Immature natural killer cell (primary cell): ENCODE results near the gene FPR2. TPM values are rescaled to one million over a fixed set of nuclear protein-coding genes. Genes with fewer than 3 reads are reported as not detected.
A peak's percentile ranks its signal among the peaks of the same experiment; 100 is the strongest.

Experiments used
- DNase-seq, 3 donors: peaks; one replicate each; pipeline ENCODE4 v3.0.0; 2022; ENCODE audit warnings: mixed read lengths in 1 of 3
- H3K27ac Mint-ChIP-seq, 6 donors: one replicate each; pipeline ENCODE4 v1.8.0; 2020; ENCODE audit warnings: mixed read lengths in 6 of 6, mild to moderate bottlenecking in 5 of 6, inconsistent platforms in 4 of 6, moderate library complexity in 3 of 6
- H3K27me3 Mint-ChIP-seq, 3 donors: one replicate each; pipeline ENCODE4 v1.8.0; 2020 to 2021; ENCODE audit warnings: low read depth in 3 of 3, mild to moderate bottlenecking in 3 of 3, mixed read lengths in 3 of 3, moderate library complexity in 3 of 3, inconsistent platforms in 1 of 3
- H3K36me3 Mint-ChIP-seq, 3 donors: one replicate each; pipeline ENCODE4 v1.8.0; 2020; ENCODE audit warnings: mixed read lengths in 3 of 3, inconsistent platforms in 2 of 3, mild to moderate bottlenecking in 2 of 3
- H3K4me1 Mint-ChIP-seq, 2 donors: one replicate each; pipeline ENCODE4 v1.8.0; 2020; ENCODE audit warnings: inconsistent platforms in 2 of 2, mild to moderate bottlenecking in 2 of 2, mixed read lengths in 2 of 2, moderate library complexity in 1 of 2
- H3K4me3 Mint-ChIP-seq, 5 donors: one replicate each; pipeline ENCODE4 v1.8.0; 2020; ENCODE audit warnings: mild to moderate bottlenecking in 5 of 5, mixed read lengths in 5 of 5, inconsistent platforms in 3 of 5, moderate library complexity in 3 of 5
- H3K9me3 Mint-ChIP-seq, 6 donors: one replicate each; pipeline ENCODE4 v1.8.0; 2020; ENCODE audit warnings: mild to moderate bottlenecking in 6 of 6, mixed read lengths in 6 of 6, inconsistent platforms in 4 of 6, moderate library complexity in 3 of 6
- polyA plus RNA-seq, 3 donors: library from polyadenylated mRNA; unstranded; fragments of 300-500 nt; fragmentation: Illumina TruSeq; gene quantifications; one replicate each; pipeline ENCODE4 v1.2.3, GENCODE V29; 2021

Gene FPR2
- polyA plus RNA-seq, 3 donors from 2014 or later = not detected

GRCh38 chr19:51807925-51808324, 46.9 kb downstream of the FPR2 start:
- Mint-ChIP-seq H3K4me3 (no peak overlapping the region), H3K36me3 (peaks cover 0 to 3% (median 0%) of the 10 kb centered on the region in 3 donors), H3K27me3 (peaks cover 0 to 5% (median 0%) of the 10 kb centered on the region in 3 donors), H3K4me1 (peaks cover 17 to 27% of the 10 kb centered on the region in 2 donors), H3K9me3 (peaks cover 0 to 14% (median under 1%) of the 10 kb centered on the region in 6 donors), H3K27ac (peak overlapping the region in 3 of 6 donors; percentile 19 to 71 (median 63))
- DNase-seq = no peak

GRCh38 chr19:51808333-51808986, 47.5 kb downstream of the FPR2 start:
- no peak for DNase-seq
- Mint-ChIP-seq H3K27me3 (peaks cover 0 to under 1% (median 0%) of the 10 kb centered on the region in 3 donors), H3K27ac (no peak overlapping the region), H3K4me3 (no peak overlapping the region), H3K36me3 (peaks cover 0 to 3% (median 0%) of the 10 kb centered on the region in 3 donors), H3K4me1 (peaks cover 17 to 27% of the 10 kb centered on the region in 2 donors), H3K9me3 (peaks cover 0 to 17% (median 0%) of the 10 kb centered on the region in 6 donors)

GRCh38 chr19:51809787-51810186, 48.8 kb downstream of the FPR2 start:
- Mint-ChIP-seq H3K4me1 (peaks cover 17 to 27% of the 10 kb centered on the region in 2 donors), H3K27me3 (peaks cover 0 to 3% (median 0%) of the 10 kb centered on the region in 3 donors), H3K27ac (no peak overlapping the region), H3K4me3 (no peak overlapping the region), H3K9me3 (peaks cover 0 to 26% (median 0%) of the 10 kb centered on the region in 6 donors), H3K36me3 (peaks cover 0 to 5% (median 0%) of the 10 kb centered on the region in 3 donors)
- DNase-seq = no peak

GRCh38 chr19:51810223-51810622, 49.2 kb downstream of the FPR2 start:
- H3K27me3 Mint-ChIP-seq = peaks cover 0 to 3% (median 1%) of the 10 kb centered on the region in 3 donors
- peaks cover 0 to 26% (median 0%) of the 10 kb centered on the region in 6 donors for H3K9me3 Mint-ChIP-seq
- no peak for DNase-seq
- H3K4me3 Mint-ChIP-seq = no peak overlapping the region
- peaks cover 0 to 5% (median 0%) of the 10 kb centered on the region in 3 donors for H3K36me3 Mint-ChIP-seq
- H3K4me1 Mint-ChIP-seq = peaks cover 17 to 27% of the 10 kb centered on the region in 2 donors
- H3K27ac Mint-ChIP-seq = no peak overlapping the region

- H3K36me3 Mint-ChIP-seq = peaks cover 0 to 5% (median 0%) of the 10 kb centered on the region in 3 donors
- H3K27ac Mint-ChIP-seq = no peak overlapping the region
- no peak overlapping the region for H3K4me3 Mint-ChIP-seq
These were observed 50.4 kb downstream of the FPR2 start for GRCh38 chr19:51811344-51811743.

GRCh38 chr19:51815043-51815442, 54.1 kb downstream of the FPR2 start:
- no peak overlapping the region for H3K4me3 Mint-ChIP-seq
- peak overlapping the region in 1 of 6 donors; percentile 52 for H3K27ac Mint-ChIP-seq
- H3K36me3 Mint-ChIP-seq = peaks cover 0 to 5% (median 0%) of the 10 kb centered on the region in 3 donors
- DNase-seq = no peak
- no peaks in the 10 kb centered on the region for H3K4me1 Mint-ChIP-seq
- H3K9me3 Mint-ChIP-seq = peaks cover 0 to 30% (median 1%) of the 10 kb centered on the region in 6 donors
- peaks cover 3 to 6% (median 3%) of the 10 kb centered on the region in 3 donors for H3K27me3 Mint-ChIP-seq

More at GRCh38 chr19:51811344-51811743, 50.4 kb downstream of the FPR2 start:
- H3K9me3 Mint-ChIP-seq = peaks cover 0 to 26% (median 0%) of the 10 kb centered on the region in 6 donors
- peaks cover 0 to 3% (median 1%) of the 10 kb centered on the region in 3 donors for H3K27me3 Mint-ChIP-seq
- DNase-seq = no peak
- peaks cover 17 to 22% of the 10 kb centered on the region in 2 donors for H3K4me1 Mint-ChIP-seq

GRCh38 chr19:51816711-51817110, 55.7 kb downstream of the FPR2 start:
- Mint-ChIP-seq H3K27me3 (peaks cover 3 to 9% (median 3%) of the 10 kb centered on the region in 3 donors), H3K4me1 (no peaks in the 10 kb centered on the region), H3K9me3 (peaks cover 0 to 24% (median 1%) of the 10 kb centered on the region in 6 donors), H3K27ac (no peak overlapping the region), H3K36me3 (peaks cover 0 to 5% (median 0%) of the 10 kb centered on the region in 3 donors), H3K4me3 (no peak overlapping the region)
- DNase-seq = no peak

GRCh38 chr19:51820011-51820410, 59.0 kb downstream of the FPR2 start:
- no peak for DNase-seq
- H3K27ac Mint-ChIP-seq = no peak overlapping the region
- no peaks in the 10 kb centered on the region for H3K36me3 Mint-ChIP-seq
- peaks cover 0 to 10% of the 10 kb centered on the region in 2 donors for H3K4me1 Mint-ChIP-seq
- peaks cover 0 to 9% (median 3%) of the 10 kb centered on the region in 3 donors for H3K27me3 Mint-ChIP-seq
- no peak overlapping the region for H3K4me3 Mint-ChIP-seq
- peaks cover 0 to 14% (median 6%) of the 10 kb centered on the region in 6 donors for H3K9me3 Mint-ChIP-seq

Other genes starting within 250 kb of the FPR2 start
- gene SIGLEC6, start 229.5 kb upstream of the FPR2 start, polyA plus RNA-seq = under 1 TPM in 2 of 3 donors, not detected in 1; 0.39 to 0.68 TPM
- 1 to 10 TPM in 1 of 3 donors, under 1 TPM in 2; 0.79 to 2.2 (median 0.81) TPM for gene ZNF175, start 189.9 kb upstream of the FPR2 start, polyA plus RNA-seq
- gene SIGLEC5, start 130.8 kb upstream of the FPR2 start, polyA plus RNA-seq = under 1 TPM in 1 of 3 donors, not detected in 2; 0.49 TPM
- 1 to 10 TPM in 1 of 3 donors, under 1 TPM in 2; 0.12 to 1.9 (median 0.99) TPM for gene SIGLEC14, start 114.4 kb upstream of the FPR2 start, polyA plus RNA-seq
- 1 to 10 TPM in 2 of 3 donors, not detected in 1; 2.3 to 2.4 TPM for gene SPACA6, start 67.8 kb upstream of the FPR2 start, polyA plus RNA-seq
- not detected for gene HAS1, start 37.2 kb upstream of the FPR2 start, polyA plus RNA-seq
- gene FPR1, start 9.3 kb upstream of the FPR2 start, polyA plus RNA-seq = 1 to 10 TPM; 1.8 to 6.9 (median 1.8) TPM
- gene FPR3, start 34.0 kb downstream of the FPR2 start, polyA plus RNA-seq = not detected
- 1 to 10 TPM; 1.5 to 6.8 (median 4.0) TPM for gene ZNF577, start 126.8 kb downstream of the FPR2 start, polyA plus RNA-seq
- gene ZNF649, start 143.8 kb downstream of the FPR2 start, polyA plus RNA-seq = 10 to 100 TPM in 2 of 3 donors, 1 to 10 TPM in 1; 6.8 to 12.2 (median 11.0) TPM
- 1 to 10 TPM; 2.9 to 6.8 (median 5.8) TPM for gene ZNF613, start 166.3 kb downstream of the FPR2 start, polyA plus RNA-seq
- gene ZNF350, start 225.7 kb downstream of the FPR2 start, polyA plus RNA-seq = 10 to 100 TPM; 15.3 to 23.1 (median 22.6) TPM
- gene ZNF615, start 247.0 kb downstream of the FPR2 start, polyA plus RNA-seq = 1 to 10 TPM; 4.1 to 9.8 (median 8.9) TPM